ENCODE measurements around the gene VAPA. TPM values are rescaled to one million over a fixed set of nuclear protein-coding genes. Genes with fewer than 3 reads are reported as not detected.

VAPA gene
- total RNA-seq, 1 donor from 2014 or later: 130 TPM

DNA sequence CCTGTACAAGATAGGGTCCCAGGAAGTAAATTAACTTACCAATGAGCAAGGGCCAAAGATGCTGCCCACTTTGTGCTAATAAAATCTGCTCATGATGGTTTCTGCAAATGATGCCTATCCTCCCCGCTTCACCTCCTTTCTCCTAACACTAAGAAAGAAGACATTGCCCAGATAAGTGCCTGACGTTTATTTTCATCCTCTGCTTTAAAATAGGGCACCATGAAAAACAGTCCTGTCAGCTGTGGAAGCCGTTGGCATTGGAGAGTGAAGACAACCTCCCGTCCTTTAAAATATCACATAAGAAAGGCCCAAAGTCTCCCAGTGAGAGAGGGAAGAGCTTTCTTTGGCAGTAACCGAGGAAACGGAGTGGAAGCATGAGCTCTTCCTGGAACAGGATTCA lies 29.7 kb upstream of the VAPA start:
- no peaks in the 10 kb centered on the region for H3K36me3 Mint-ChIP-seq
- H3K27me3 Mint-ChIP-seq (ENCODE audit: low read depth): peaks cover 7% of the 10 kb centered on the region
- peaks cover 6% of the 10 kb centered on the region for H3K9me3 Mint-ChIP-seq
- DNase-seq (ENCODE audit: low spot score in 2 of 2, unreplicated experiment in 2 of 2): no peak
- no peak overlapping the region for H3K27ac Mint-ChIP-seq
- H3K4me1 Mint-ChIP-seq: peaks cover 2% of the 10 kb centered on the region
- TF ChIP-seq, protein P1, sequence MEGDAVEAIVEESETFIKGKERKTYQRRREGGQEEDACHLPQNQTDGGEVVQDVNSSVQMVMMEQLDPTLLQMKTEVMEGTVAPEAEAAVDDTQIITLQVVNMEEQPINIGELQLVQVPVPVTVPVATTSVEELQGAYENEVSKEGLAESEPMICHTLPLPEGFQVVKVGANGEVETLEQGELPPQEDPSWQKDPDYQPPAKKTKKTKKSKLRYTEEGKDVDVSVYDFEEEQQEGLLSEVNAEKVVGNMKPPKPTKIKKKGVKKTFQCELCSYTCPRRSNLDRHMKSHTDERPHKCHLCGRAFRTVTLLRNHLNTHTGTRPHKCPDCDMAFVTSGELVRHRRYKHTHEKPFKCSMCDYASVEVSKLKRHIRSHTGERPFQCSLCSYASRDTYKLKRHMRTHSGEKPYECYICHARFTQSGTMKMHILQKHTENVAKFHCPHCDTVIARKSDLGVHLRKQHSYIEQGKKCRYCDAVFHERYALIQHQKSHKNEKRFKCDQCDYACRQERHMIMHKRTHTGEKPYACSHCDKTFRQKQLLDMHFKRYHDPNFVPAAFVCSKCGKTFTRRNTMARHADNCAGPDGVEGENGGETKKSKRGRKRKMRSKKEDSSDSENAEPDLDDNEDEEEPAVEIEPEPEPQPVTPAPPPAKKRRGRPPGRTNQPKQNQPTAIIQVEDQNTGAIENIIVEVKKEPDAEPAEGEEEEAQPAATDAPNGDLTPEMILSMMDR (IDR thresholded peaks at IDR 0.05; ENCODE audit: unreplicated experiment): no peak
- no peak overlapping the region for H3K4me3 Mint-ChIP-seq

DNA sequence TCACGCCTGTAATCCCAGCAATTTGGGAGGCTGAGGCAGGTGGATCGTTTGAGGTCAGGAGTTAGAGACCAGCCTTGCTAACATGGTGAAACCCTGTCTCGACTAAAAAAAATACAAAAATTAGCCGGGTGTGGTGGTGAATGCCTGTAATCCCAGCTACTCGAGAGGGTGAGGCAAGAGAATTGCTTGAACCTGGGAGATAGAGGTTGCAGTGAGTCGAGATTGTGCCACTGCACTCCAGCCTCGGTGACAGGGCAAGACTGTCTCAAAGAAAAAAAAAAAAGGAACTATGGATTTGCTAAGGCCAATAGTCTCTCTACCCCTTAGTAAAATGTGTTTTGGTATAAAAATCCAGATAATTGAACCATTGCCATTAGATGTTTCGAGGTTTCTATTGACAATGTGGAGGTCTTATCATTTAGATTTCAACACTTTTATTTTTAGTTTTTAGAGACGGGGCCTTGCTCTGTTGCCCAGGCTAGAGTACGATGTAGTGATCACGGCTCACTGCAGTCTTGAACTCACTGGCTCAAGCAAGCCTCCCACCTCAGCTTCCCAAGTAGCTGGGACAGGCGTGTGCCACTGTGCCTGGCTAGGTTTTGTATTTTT lies 29.2 kb upstream of the VAPA start:
- no peak overlapping the region for H3K4me3 Mint-ChIP-seq
- no peak overlapping the region for H3K27ac Mint-ChIP-seq
- H3K4me1 Mint-ChIP-seq: peaks cover 2% of the 10 kb centered on the region
- peaks cover 7% of the 10 kb centered on the region for H3K27me3 Mint-ChIP-seq (ENCODE audit: low read depth)
- no peaks in the 10 kb centered on the region for H3K36me3 Mint-ChIP-seq
- TF ChIP-seq, protein P1 (IDR thresholded peaks at IDR 0.05; ENCODE audit: unreplicated experiment): no peak
- DNase-seq (ENCODE audit: low spot score in 2 of 2, unreplicated experiment in 2 of 2): no peak
- peaks cover 6% of the 10 kb centered on the region for H3K9me3 Mint-ChIP-seq

DNA sequence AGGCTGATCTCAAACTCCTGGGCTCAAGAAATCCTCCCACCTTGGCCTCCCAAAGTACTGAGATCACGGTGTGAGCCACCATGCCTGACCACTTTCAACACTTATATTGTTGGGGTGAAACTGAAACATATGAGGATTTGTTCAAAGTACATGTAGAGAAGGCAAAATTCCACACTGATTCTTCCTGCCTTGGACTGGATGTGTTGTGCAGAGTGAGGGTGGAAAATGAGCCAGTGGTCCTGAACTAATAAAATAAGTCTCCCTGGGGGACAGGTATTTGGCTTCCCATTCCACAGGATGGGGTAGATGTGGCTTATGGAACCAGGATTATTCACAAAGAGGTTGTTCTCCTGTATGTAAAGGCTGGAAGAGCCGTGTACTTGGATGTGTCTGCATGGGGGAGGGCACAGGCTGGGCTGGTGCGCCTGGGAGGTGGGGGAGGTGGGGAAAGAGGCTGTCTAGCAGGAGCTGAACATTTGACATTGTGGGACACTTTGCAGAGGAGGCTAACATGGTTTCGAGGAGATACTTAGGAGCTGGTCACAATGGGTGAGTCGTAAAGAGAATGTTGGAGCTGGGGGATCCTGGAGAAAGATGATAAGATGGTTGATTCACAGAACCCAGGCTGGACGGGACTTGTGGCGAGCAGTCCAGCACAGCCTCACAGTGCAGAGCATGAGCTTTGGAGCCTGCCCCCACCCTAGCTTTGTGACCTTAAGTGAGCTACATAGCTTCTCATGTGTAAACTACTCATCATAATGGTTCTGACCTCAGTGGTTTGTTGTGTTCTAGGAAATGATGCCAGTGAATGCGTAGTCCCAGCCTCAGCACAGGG lies 28.4 kb upstream of the VAPA start, which contains the start of gene TXNDC2:
TXNDC2 (plus strand) TSS at position 804 of the 835 bp plus-strand sequence. CDS start 708 bp downstream, outside the sequence.
- TF ChIP-seq, protein P1 (IDR thresholded peaks at IDR 0.05; ENCODE audit: unreplicated experiment): no peak
- no peak within 1 kb of the TSS for H3K27ac Mint-ChIP-seq
- DNase-seq (ENCODE audit: low spot score in 2 of 2, unreplicated experiment in 2 of 2): no peak
- no peaks in the 10 kb centered on the region for H3K36me3 Mint-ChIP-seq
- H3K9me3 Mint-ChIP-seq: peaks cover 6% of the 10 kb centered on the region
- H3K27me3 Mint-ChIP-seq (ENCODE audit: low read depth): peaks cover 7% of the 10 kb centered on the region
- no peak within 1 kb of the TSS for H3K4me3 Mint-ChIP-seq
- peaks cover 2% of the 10 kb centered on the region for H3K4me1 Mint-ChIP-seq

DNA sequence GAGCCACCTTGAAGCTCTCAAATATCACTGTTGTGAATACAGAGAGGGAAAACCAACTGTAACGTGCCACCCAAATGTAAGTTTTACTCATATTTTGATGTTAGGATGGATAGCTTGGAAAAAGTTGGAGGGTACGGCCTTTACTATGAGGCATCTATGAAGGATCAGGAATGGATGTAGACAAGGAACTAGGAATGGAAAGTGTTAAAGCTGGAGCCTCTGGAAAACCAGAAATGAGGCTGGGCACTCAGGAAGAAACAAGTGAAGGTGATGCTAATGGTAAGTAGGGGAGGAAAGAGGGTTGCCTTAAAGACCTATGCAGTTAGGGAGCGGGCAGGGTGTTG lies 27.8 kb upstream of the VAPA start:
- H3K4me3 Mint-ChIP-seq: no peak overlapping the region
- no peaks in the 10 kb centered on the region for H3K36me3 Mint-ChIP-seq
- H3K9me3 Mint-ChIP-seq: peaks cover 3% of the 10 kb centered on the region
- H3K27me3 Mint-ChIP-seq (ENCODE audit: low read depth): peaks cover 7% of the 10 kb centered on the region
- H3K27ac Mint-ChIP-seq: no peak overlapping the region
- TF ChIP-seq, protein P1 (IDR thresholded peaks at IDR 0.05; ENCODE audit: unreplicated experiment): no peak
- H3K4me1 Mint-ChIP-seq: no peaks in the 10 kb centered on the region
- DNase-seq (ENCODE audit: low spot score in 2 of 2, unreplicated experiment in 2 of 2): no peak

DNA sequence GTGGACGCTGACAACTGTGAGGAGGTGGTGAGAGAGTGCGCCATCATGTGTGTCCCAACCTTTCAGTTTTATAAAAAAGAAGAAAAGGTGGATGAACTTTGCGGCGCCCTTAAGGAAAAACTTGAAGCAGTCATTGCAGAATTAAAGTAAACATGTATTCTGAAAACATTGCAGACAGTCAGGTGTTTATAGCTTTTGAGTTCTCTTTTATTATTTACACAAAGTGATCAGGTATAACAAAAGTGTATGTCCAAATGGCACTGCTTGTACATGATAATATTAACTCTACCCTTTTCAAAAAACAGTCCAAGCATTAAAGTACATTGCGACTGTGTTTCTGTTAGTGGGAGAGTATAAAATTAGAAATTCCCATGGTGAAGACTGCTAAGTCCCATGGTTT lies 25.8 kb upstream of the VAPA start:
- no peak for DNase-seq (ENCODE audit: low spot score in 2 of 2, unreplicated experiment in 2 of 2)
- H3K27me3 Mint-ChIP-seq (ENCODE audit: low read depth): peaks cover 7% of the 10 kb centered on the region
- H3K4me3 Mint-ChIP-seq: no peak overlapping the region
- TF ChIP-seq, protein P1 (IDR thresholded peaks at IDR 0.05; ENCODE audit: unreplicated experiment): no peak
- no peak overlapping the region for H3K27ac Mint-ChIP-seq
- H3K4me1 Mint-ChIP-seq: no peaks in the 10 kb centered on the region
- H3K9me3 Mint-ChIP-seq: peaks cover 3% of the 10 kb centered on the region
- no peaks in the 10 kb centered on the region for H3K36me3 Mint-ChIP-seq

All from mesothelial cell of epicardium (in vitro differentiated cells).